MM.1S (cell line): ENCODE measurements around the gene ASPRV1.

Experiments
- EZH2 ChIP-seq: fragments of 300-600 bp; sonication (generic); optimal IDR thresholded peaks from 2 replicates; pipeline ENCODE3; 2017; ENCODE audit warnings: low read depth, mild to moderate bottlenecking, antibody characterized with exemption, low read length, mixed read lengths
- EZH2phosphoT487 ChIP-seq: fragments of 300-600 bp; sonication (generic); IDR thresholded peaks from 2 replicates; pipeline ENCODE4 v1.6.1; 2018; ENCODE audit warnings: antibody characterized with exemption, low read length
- TF ChIP-seq, protein P1 (sequence below): fragments of 300-600 bp; sonication (generic); IDR thresholded peaks from 2 replicates; pipeline ENCODE4 v1.5.1; 2016; ENCODE audit warnings: antibody characterized with exemption, low read length, mixed read lengths

DNA sequence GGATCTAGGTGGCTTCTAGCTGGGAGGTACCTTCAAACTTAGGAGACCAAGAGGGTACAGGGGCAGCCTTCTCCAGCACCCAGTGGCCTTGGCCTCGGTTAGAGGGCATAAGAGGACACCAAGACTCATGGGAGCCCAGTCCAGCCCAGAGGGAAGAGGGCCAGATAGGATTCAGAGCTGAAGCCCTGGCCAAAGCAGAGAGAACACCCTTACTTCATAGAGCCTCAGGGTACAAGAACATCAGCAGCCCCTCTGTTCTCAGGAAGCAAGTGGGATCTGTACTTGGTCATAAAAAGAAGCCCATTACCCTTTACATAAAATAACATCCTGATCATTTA lies 45.0 kb upstream of the ASPRV1 start:
- TF ChIP-seq, protein P1, sequence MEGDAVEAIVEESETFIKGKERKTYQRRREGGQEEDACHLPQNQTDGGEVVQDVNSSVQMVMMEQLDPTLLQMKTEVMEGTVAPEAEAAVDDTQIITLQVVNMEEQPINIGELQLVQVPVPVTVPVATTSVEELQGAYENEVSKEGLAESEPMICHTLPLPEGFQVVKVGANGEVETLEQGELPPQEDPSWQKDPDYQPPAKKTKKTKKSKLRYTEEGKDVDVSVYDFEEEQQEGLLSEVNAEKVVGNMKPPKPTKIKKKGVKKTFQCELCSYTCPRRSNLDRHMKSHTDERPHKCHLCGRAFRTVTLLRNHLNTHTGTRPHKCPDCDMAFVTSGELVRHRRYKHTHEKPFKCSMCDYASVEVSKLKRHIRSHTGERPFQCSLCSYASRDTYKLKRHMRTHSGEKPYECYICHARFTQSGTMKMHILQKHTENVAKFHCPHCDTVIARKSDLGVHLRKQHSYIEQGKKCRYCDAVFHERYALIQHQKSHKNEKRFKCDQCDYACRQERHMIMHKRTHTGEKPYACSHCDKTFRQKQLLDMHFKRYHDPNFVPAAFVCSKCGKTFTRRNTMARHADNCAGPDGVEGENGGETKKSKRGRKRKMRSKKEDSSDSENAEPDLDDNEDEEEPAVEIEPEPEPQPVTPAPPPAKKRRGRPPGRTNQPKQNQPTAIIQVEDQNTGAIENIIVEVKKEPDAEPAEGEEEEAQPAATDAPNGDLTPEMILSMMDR = no peak
- TF ChIP-seq EZH2phosphoT487 (no peak), EZH2 (no peak)
